ENCODE results near the gene TMEM147. TPM values are rescaled to one million over a fixed set of nuclear protein-coding genes. Genes with fewer than 3 reads are reported as not detected.

The TMEM147 gene
- total RNA-seq, 2 donors from 2014 or later = 49.6 to 114 TPM

- intact Hi-C loops (cut with DNase I) = no loop called here
- H3K9me3 ChIP-seq = no peaks in the 10 kb centered on the region
- H3K4me3 ChIP-seq = no peak overlapping the region
- H3K27me3 ChIP-seq = no peaks in the 10 kb centered on the region
- H3K27ac ChIP-seq = no peak overlapping the region
- H3K4me1 ChIP-seq = no peaks in the 10 kb centered on the region
- TF ChIP-seq CTCF (IDR thresholded peaks at IDR 0.05) = no peak
- H3K36me3 ChIP-seq = no peaks in the 10 kb centered on the region
- no peak overlapping the region for H3K9ac ChIP-seq (ENCODE audit: low read depth in 2 of 2, low read length in 2 of 2)
- DNase-seq = no peak
Measured at GRCh38 chr19:35566738-35567137, 21.3 kb downstream of the TMEM147 start.

GRCh38 chr19:35569281-35569781 lies 23.9 kb downstream of the TMEM147 start:
- H3K4me1 ChIP-seq = no peaks in the 10 kb centered on the region
- TF ChIP-seq CTCF (IDR thresholded peaks at IDR 0.05) = no peak
- no peaks in the 10 kb centered on the region for H3K36me3 ChIP-seq
- no peak overlapping the region for H3K9ac ChIP-seq (ENCODE audit: low read depth in 2 of 2, low read length in 2 of 2)
- no peaks in the 10 kb centered on the region for H3K9me3 ChIP-seq
- no peaks in the 10 kb centered on the region for H3K27me3 ChIP-seq
- intact Hi-C loops (cut with DNase I) = no loop called here
- no peak overlapping the region for H3K4me3 ChIP-seq
- H3K27ac ChIP-seq = no peak overlapping the region
- DNase-seq = no peak

GRCh38 chr19:35571406-35571965 lies 26.1 kb downstream of the TMEM147 start:
- no peak overlapping the region for H3K9ac ChIP-seq (ENCODE audit: low read depth in 2 of 2, low read length in 2 of 2)

GRCh38 chr19:35577918-35578317 lies 32.5 kb downstream of the TMEM147 start:
- no peak overlapping the region for H3K4me3 ChIP-seq

More at GRCh38 chr19:35571406-35571965, 26.1 kb downstream of the TMEM147 start:
- no peak for DNase-seq
- intact Hi-C loops (cut with DNase I) = no loop called here
- no peak overlapping the region for H3K27ac ChIP-seq
- H3K4me1 ChIP-seq = no peaks in the 10 kb centered on the region
- no peaks in the 10 kb centered on the region for H3K36me3 ChIP-seq
- H3K9me3 ChIP-seq = no peaks in the 10 kb centered on the region
- H3K4me3 ChIP-seq = no peak overlapping the region
- TF ChIP-seq CTCF (IDR thresholded peaks at IDR 0.05) = no peak
- no peaks in the 10 kb centered on the region for H3K27me3 ChIP-seq

GRCh38 chr19:35578707-35579106 lies 33.3 kb downstream of the TMEM147 start:
- no peak overlapping the region for H3K27ac ChIP-seq
- no peak for TF ChIP-seq CTCF (IDR thresholded peaks at IDR 0.05)
- no peak overlapping the region for H3K4me3 ChIP-seq
- H3K9ac ChIP-seq (ENCODE audit: low read depth in 2 of 2, low read length in 2 of 2) = no peak overlapping the region
- intact Hi-C loops (cut with DNase I) = no loop called here
- no peaks in the 10 kb centered on the region for H3K9me3 ChIP-seq
- no peaks in the 10 kb centered on the region for H3K27me3 ChIP-seq
- H3K4me1 ChIP-seq = no peaks in the 10 kb centered on the region
- no peak for DNase-seq
- H3K36me3 ChIP-seq = no peaks in the 10 kb centered on the region

More at GRCh38 chr19:35577918-35578317, 32.5 kb downstream of the TMEM147 start:
- H3K4me1 ChIP-seq = no peaks in the 10 kb centered on the region
- TF ChIP-seq CTCF (IDR thresholded peaks at IDR 0.05) = no peak
- no peak overlapping the region for H3K27ac ChIP-seq
- no peaks in the 10 kb centered on the region for H3K9me3 ChIP-seq
- no peaks in the 10 kb centered on the region for H3K27me3 ChIP-seq
- DNase-seq = no peak
- no peak overlapping the region for H3K9ac ChIP-seq (ENCODE audit: low read depth in 2 of 2, low read length in 2 of 2)
- intact Hi-C loops (cut with DNase I) = no loop called here
- no peaks in the 10 kb centered on the region for H3K36me3 ChIP-seq
